PFSK-1 (cell line): ENCODE results near the gene TTC5.

Experiments used
- FOXP2 ChIP-seq: optimal IDR thresholded peaks from 2 replicates; pipeline ENCODE3; 2011; ENCODE audit warnings: borderline replicate concordance, control low read depth, inconsistent platforms; ENCODE audit not compliant: insufficient read depth; ENCODE audit errors: extremely low read length, extremely low read depth
- POLR2AphosphoS5 ChIP-seq: IDR thresholded peaks from 2 replicates; pipeline ENCODE4 v1.6.1; 2012; ENCODE audit warnings: low read depth, mild to moderate bottlenecking, control low read depth, low read length, moderate library complexity
- REST ChIP-seq, 2 experiments: IDR thresholded peaks; 2 replicates each; pipeline versions ENCODE4 v1.6.1 to v1.8.0; 2011 to 2012; ENCODE audit warnings: low read depth in 2 of 2, low read length in 2 of 2, control low read depth in 1 of 2, inconsistent platforms in 1 of 2, mild to moderate bottlenecking in 1 of 2, moderate library complexity in 1 of 2; ENCODE audit not compliant: insufficient read depth in 1 of 2
- SIN3A ChIP-seq: IDR thresholded peaks from 2 replicates; pipeline ENCODE4 v1.6.1; 2012; ENCODE audit warnings: mild to moderate bottlenecking, low read length, moderate library complexity, borderline replicate concordance; ENCODE audit not compliant: insufficient read depth
- TAF1 ChIP-seq: IDR thresholded peaks from 2 replicates; pipeline ENCODE4 v1.6.1; 2012; ENCODE audit warnings: low read length, control low read depth, borderline replicate concordance; ENCODE audit not compliant: insufficient read depth

GRCh38 chr14:20347747-20348146 lies 42.0 kb upstream of the TTC5 start:
- TF ChIP-seq TAF1 (no peak), POLR2AphosphoS5 (no peak), FOXP2 (no peak), REST (IDR thresholded peaks at IDR 0.05; ENCODE audit: insufficient read depth in 1 of 2, low read depth in 2 of 2, low read length in 2 of 2) (no peak), SIN3A (no peak)
